Activated T-cell treated with anti-CD3 and anti-CD28 coated beads, Interleukin-2, amount 50 U/mL, for 24 hours (primary cell): Measurements from ENCODE around the gene SH3TC2.

Experiments
- DNase-seq: peaks from one replicate; pipeline ENCODE4 v3.0.0-alpha.2; 2020
- H3K27ac Mint-ChIP-seq: 2 replicates; pipeline ENCODE4 v1.8.0; 2020; ENCODE audit warnings: mild to moderate bottlenecking, mixed read lengths
- H3K27me3 Mint-ChIP-seq: 2 replicates; pipeline ENCODE4 v1.8.0; 2020; ENCODE audit warnings: mixed read lengths
- H3K36me3 Mint-ChIP-seq: 2 replicates; pipeline ENCODE4 v1.8.0; 2020; ENCODE audit warnings: low read depth, mixed read lengths
- H3K4me1 Mint-ChIP-seq: 2 replicates; pipeline ENCODE4 v1.8.0; 2020; ENCODE audit warnings: low read depth, mixed read lengths
- H3K4me3 Mint-ChIP-seq: 2 replicates; pipeline ENCODE4 v1.8.0; 2020; ENCODE audit warnings: mild to moderate bottlenecking, moderate library complexity, mixed read lengths
- H3K9me3 Mint-ChIP-seq: 2 replicates; pipeline ENCODE4 v1.8.0; 2020; ENCODE audit warnings: mixed read lengths

The SH3TC2 gene

DNA sequence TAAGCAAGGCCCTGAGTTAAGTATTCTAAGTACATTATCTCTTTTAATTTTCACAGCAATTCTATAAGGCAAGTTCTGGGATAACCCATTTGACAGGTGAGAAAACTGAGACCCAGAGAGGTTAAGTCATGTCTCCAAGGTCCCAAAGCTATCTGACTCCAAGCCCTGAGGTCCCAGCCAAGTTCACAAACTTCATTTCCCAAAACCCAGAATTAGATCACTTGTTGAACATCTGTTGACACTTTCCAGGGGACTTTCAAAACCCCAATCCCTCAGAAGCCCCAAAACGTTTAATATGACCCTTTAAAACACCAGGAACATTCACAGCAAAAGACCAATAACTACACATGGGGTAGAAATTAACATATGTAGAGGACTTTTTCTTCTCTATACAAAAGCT is 72.0 kb downstream of the SH3TC2 start:
- H3K36me3 Mint-ChIP-seq = no peaks in the 10 kb centered on the region
- DNase-seq = no peak
- H3K4me1 Mint-ChIP-seq = no peaks in the 10 kb centered on the region
- no peak overlapping the region for H3K27ac Mint-ChIP-seq
- H3K9me3 Mint-ChIP-seq = no peaks in the 10 kb centered on the region
- H3K27me3 Mint-ChIP-seq = peaks cover 23% of the 10 kb centered on the region
- H3K4me3 Mint-ChIP-seq = no peak overlapping the region

DNA sequence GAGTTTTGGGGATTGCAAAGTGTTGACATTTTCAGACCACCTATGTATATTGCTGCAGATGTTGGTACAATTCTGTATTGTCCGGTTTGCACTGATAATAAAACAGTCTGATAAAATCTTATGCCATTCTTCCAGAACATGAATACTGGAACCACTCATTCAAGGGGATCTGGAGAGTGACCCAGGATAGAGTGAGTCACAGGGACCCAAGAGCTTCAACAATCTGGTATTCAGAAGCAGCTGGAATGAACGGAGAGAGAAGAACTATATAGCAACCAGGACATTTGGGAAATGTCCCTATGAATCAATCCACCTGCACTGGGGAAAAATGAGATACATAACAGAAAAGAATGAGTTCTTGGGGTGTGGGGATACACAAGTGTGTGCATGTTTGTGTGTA is 73.3 kb downstream of the SH3TC2 start:
- no peaks in the 10 kb centered on the region for H3K36me3 Mint-ChIP-seq
- DNase-seq = no peak
- H3K4me1 Mint-ChIP-seq = no peaks in the 10 kb centered on the region
- no peak overlapping the region for H3K27ac Mint-ChIP-seq
- H3K27me3 Mint-ChIP-seq = peaks cover 21% of the 10 kb centered on the region
- no peaks in the 10 kb centered on the region for H3K9me3 Mint-ChIP-seq
- H3K4me3 Mint-ChIP-seq = no peak overlapping the region

DNA sequence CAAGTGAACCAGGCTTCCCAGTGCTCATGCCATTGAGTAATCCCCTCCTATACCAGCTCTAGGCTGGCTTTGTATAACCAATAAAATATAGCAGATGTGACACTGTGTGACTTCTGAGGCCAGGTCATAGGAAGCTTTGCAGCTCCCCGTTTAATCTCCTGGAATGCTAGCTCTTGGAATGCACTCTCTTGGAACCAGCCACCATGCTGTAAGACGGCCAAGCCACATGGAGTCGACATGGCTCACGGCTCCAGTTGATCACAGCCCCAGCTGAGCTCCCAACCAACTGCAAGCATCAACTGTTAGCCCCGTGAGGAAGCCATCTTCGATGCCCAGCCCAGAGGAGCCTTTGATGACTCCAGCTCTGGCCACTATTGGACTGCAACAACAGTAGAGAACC is 74.5 kb downstream of the SH3TC2 start:
- Mint-ChIP-seq H3K27ac (no peak overlapping the region), H3K36me3 (no peaks in the 10 kb centered on the region), H3K9me3 (no peaks in the 10 kb centered on the region), H3K27me3 (peaks cover 17% of the 10 kb centered on the region), H3K4me3 (no peak overlapping the region), H3K4me1 (no peaks in the 10 kb centered on the region)
- no peak for DNase-seq

DNA sequence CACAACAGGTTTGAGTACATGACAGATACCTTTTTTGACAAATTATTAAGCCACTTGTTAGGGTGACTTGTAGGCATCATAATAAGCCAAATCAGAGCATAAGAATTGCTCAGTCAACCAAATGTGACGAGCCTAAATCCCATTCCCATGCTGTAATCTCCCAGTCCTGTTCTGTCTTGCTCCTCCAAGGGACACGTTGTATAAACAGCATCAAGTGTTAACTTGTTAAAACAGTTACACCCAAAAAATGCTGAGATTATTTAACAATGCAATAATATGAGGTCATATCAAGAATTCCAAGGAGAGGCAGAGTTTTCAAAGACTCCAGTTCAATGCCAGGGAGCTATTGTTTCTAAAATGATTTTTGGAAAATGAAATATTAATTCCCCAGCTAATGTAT is 76.2 kb downstream of the SH3TC2 start:
- DNase-seq = no peak
- H3K4me3 Mint-ChIP-seq = no peak overlapping the region
- no peak overlapping the region for H3K27ac Mint-ChIP-seq
- no peaks in the 10 kb centered on the region for H3K36me3 Mint-ChIP-seq
- H3K9me3 Mint-ChIP-seq = no peaks in the 10 kb centered on the region
- H3K27me3 Mint-ChIP-seq = peaks cover 17% of the 10 kb centered on the region
- H3K4me1 Mint-ChIP-seq = no peaks in the 10 kb centered on the region

DNA sequence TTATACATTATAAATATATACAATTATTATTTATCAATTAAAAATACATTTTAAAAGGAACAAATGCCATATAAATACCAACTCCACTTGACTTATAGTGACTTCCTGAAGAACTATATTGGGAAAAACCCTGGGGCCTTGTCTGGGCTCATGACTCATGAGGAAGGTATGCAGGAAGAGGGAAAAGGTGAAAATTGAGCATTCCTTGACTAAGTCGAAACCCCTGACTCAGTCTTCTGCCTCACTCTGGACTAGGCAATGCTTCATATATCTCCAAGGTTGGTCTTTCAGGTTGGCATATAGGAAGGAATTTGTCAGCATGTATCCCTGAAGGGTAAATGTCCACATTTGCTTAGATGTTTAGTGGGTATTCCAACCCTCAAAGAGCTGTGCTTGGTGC is 78.5 kb downstream of the SH3TC2 start:
- Mint-ChIP-seq H3K9me3 (no peaks in the 10 kb centered on the region), H3K4me1 (no peaks in the 10 kb centered on the region), H3K36me3 (no peaks in the 10 kb centered on the region), H3K4me3 (no peak overlapping the region), H3K27me3 (peaks cover 17% of the 10 kb centered on the region), H3K27ac (no peak overlapping the region)
- DNase-seq = no peak

DNA sequence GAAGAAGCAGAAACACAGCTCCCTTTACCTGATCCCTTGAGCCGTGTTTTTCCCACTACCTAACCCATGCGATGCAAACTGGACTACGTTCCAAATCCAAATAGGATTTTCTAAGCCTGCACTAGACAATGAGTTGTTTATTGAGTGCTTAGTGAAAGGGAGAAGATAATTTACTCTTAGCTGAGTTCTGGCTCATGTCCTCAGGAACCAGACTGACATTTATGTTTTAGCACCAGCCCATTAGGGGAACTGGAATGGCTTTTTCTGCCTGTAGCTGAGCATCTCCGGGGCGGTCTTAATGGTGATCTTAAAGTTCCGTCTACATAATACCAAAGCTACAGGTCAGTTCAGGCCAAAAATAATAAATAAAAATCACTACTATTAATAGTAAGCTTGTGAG is 81.5 kb downstream of the SH3TC2 start:
- Mint-ChIP-seq H3K4me1 (no peaks in the 10 kb centered on the region), H3K4me3 (no peak overlapping the region), H3K36me3 (no peaks in the 10 kb centered on the region), H3K27me3 (peaks cover 14% of the 10 kb centered on the region), H3K9me3 (no peaks in the 10 kb centered on the region), H3K27ac (no peak overlapping the region)
- DNase-seq = no peak

DNA sequence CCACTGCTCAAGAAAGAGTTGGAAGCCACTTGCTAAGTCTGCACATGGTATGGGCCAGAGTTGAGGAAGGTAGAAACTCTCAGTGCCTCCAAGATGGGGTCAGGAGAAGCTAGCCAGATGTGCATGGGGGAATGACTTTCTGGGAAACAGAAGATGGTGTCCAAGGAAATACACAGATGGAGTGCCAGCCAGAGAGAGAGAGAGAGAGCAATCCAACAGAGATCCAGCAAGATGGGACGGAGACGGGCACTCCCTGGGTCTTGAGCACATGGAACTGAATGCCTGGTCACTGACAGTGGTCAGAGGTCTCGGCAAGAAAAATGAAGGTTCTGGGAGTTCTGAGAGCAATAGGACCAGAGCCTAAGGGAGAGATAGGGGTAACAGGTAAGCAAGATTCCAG is 82.1 kb downstream of the SH3TC2 start:
- H3K9me3 Mint-ChIP-seq = no peaks in the 10 kb centered on the region
- H3K27ac Mint-ChIP-seq = no peak overlapping the region
- H3K4me1 Mint-ChIP-seq = no peaks in the 10 kb centered on the region
- H3K4me3 Mint-ChIP-seq = no peak overlapping the region
- H3K36me3 Mint-ChIP-seq = no peaks in the 10 kb centered on the region
- H3K27me3 Mint-ChIP-seq = peaks cover 14% of the 10 kb centered on the region
- DNase-seq = no peak

DNA sequence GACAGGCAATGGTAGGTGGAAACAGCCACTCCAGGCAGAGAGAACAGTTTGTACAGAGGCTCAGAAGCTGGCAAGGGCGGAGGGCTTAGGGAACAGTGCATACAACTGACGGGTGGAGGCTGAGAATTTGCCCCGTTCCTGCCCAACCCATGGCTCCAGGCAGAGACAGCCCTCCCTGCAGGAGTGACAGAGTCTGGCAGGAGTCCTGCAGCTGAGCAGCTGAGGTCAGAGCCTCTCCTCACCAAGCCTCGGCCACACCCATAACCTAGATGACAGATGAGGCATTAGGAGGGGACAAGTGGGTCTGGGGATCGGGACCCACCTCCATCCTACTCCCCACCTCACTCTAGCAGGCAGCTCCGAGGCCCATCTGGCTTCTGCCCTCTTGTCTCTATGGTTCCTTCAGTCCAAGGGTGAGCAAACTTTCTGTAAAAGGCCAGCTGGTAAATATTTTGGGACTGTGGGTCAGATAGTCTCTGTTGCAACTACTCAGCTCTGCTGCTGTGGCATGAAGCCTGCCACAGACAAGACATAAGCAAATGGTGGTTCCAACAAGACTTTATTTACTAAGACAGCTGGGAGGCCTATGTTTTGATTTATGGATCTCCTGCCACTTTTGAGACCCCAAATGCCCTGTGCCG is 83.7 kb downstream of the SH3TC2 start:
- Mint-ChIP-seq H3K27ac (no peak overlapping the region), H3K9me3 (no peaks in the 10 kb centered on the region), H3K4me1 (no peaks in the 10 kb centered on the region)

DNA sequence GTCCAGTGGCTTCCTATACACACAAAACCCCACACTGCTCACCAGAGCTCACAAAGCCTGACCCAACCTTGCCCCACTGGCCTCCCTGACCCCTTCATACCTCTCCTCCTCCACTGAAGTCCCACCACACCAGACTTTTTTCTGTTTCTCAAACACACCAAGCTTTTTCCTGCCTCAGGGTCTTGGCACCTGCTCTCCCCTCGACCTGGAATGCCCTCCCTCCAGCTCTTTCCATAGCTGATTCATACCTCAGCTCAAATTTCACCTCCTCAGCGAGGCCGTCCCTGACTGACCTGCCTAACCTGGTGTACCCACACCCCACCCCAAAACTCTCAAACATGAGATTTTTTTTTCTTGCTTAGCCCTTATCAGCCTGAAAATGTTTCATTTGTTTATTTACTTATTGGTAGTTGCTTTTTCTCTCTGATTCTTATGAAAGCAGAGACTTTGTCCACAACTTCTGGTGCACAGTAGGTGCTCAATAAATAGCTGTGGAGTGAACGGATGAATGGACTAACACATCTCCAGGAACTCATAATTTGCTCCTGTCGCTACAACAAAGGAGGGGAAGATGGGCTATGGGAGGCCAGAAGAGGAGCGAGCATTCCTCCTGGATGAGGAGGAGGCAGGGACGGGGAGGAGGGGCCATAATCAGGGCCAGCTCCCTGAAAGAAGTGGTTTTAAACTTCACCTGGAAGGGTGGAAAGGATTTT is 84.3 kb downstream of the SH3TC2 start:
- H3K9me3 Mint-ChIP-seq = no peaks in the 10 kb centered on the region
- H3K27me3 Mint-ChIP-seq = peaks cover 13% of the 10 kb centered on the region
- no peak overlapping the region for H3K4me3 Mint-ChIP-seq
- no peaks in the 10 kb centered on the region for H3K4me1 Mint-ChIP-seq
- H3K36me3 Mint-ChIP-seq = no peaks in the 10 kb centered on the region
- H3K27ac Mint-ChIP-seq = no peak overlapping the region
- DNase-seq = no peak

More for the DNA sequence above, 83.7 kb downstream of the SH3TC2 start:
- Mint-ChIP-seq H3K4me3 (no peak overlapping the region), H3K27me3 (peaks cover 10% of the 10 kb centered on the region), H3K36me3 (no peaks in the 10 kb centered on the region)
- no peak for DNase-seq

DNA sequence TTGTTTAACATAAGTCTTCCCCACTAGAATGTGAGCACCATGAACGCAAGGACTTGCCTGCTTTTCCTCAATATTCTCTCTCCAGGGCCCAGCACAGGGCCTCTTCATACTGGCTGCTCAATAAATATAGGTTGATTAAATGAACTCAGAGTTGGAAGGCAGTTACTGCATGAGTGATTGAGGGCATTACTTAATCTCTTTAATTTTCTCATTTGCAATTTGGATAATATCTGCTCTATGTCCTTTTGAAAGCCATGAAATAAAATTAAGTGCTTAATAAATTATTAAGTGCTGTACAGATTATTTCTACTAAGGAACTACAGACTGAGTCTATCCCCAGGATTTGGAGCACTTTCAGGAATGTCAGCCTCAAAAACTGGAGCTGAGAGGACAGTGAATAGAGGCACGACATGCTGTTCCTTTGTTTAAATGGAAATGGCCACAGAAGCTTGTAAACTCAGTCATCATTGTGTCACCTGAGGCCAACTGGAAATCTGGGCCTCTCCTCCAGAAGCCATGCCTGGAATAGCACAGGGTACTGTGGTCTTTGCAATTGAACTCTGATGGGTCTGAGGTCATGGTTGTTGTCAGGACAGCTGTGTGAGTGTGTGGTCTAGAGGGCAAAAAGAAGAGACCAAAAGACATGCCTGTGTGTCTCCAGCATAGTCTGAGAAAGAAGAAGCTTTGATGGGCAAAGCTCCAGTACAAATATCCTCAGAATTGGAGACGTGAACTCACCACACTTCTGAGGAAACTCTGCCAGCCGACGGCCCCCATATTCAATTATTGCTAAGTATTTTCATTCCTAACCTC is 86.1 kb downstream of the SH3TC2 start:
- H3K27me3 Mint-ChIP-seq = peaks cover 13% of the 10 kb centered on the region

DNA sequence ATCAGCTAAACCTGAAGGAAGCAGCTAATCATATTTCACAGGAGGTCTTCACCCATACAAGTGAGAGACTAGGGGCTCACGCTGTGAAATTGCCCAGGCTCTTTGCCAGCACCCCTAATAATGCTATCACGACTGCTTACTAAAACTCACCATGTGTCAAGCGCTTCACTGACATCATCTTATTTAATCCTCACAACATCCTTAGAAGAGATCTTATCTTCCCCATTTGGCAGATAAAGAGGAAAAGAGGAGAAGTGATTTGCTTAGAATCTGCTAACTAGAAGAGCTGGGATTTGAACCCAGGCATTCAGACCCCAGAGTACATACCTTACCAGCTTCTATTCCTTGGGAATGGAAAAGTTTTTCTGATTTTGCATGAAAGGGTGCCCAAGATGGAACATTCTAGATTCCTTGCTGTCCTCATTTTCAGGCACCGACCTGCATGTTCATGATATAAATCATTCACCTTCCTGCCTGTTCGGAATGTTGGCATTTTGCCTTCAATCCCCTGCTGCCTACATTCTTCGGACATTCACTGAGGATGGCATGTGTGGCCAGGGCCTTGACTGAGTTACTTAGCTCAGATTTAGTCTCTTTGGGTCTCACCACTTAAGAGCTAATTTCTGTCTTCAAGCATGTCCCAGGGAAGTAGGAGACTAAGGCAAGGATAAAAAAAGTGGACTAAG is 88.1 kb downstream of the SH3TC2 start:
- no peak for DNase-seq
- H3K27me3 Mint-ChIP-seq = peaks cover 11% of the 10 kb centered on the region
- no peaks in the 10 kb centered on the region for H3K36me3 Mint-ChIP-seq
- no peak overlapping the region for H3K4me3 Mint-ChIP-seq
- no peaks in the 10 kb centered on the region for H3K4me1 Mint-ChIP-seq
- H3K27ac Mint-ChIP-seq = no peak overlapping the region
- no peaks in the 10 kb centered on the region for H3K9me3 Mint-ChIP-seq

More for the DNA sequence above, 86.1 kb downstream of the SH3TC2 start:
- no peaks in the 10 kb centered on the region for H3K9me3 Mint-ChIP-seq
- H3K27ac Mint-ChIP-seq = no peak overlapping the region
- H3K4me1 Mint-ChIP-seq = no peaks in the 10 kb centered on the region
- no peaks in the 10 kb centered on the region for H3K36me3 Mint-ChIP-seq
- DNase-seq = no peak
- no peak overlapping the region for H3K4me3 Mint-ChIP-seq

DNA sequence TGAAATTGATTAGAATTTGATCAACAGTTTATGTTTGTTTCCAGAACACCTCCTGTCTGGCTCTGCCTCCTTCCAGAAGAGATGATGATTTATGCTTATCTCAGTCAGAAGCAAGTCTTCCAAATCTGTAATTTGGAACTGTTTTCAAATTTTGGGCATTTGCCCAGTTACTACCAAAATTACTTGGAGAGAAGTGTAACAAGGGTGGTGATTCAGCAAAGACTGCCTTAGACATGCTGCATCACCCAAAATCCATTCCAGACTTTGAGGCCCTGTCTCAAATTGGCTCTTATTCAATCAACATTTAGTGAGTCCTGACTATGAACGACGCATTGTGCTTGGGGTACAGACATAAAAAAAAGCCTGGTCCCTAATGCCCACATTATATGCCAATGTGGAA is 89.4 kb downstream of the SH3TC2 start:
- no peaks in the 10 kb centered on the region for H3K36me3 Mint-ChIP-seq
- DNase-seq = no peak
- H3K4me3 Mint-ChIP-seq = no peak overlapping the region
- peaks cover 7% of the 10 kb centered on the region for H3K27me3 Mint-ChIP-seq
- H3K9me3 Mint-ChIP-seq = no peaks in the 10 kb centered on the region
- no peaks in the 10 kb centered on the region for H3K4me1 Mint-ChIP-seq
- H3K27ac Mint-ChIP-seq = no peak overlapping the region

DNA sequence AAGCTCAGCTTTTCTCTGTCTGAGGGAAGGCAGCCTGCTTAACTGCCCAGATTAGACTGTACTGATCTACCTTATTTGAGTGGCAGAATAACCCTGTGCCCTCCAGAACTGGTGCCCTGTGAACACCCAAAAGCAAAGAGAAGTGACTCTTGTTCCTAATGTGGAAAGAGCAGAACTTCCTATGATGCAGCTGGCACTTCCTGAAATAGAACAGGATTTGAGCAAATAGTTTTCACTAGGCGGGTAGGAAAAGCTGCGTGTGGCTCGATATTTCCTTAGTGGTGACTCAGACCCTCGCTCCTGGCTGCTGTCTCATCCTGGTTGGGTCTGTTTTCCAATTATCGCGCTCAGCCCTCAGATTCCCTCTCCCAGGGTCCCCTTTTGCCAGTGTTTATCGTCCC is 89.9 kb downstream of the SH3TC2 start:
- Mint-ChIP-seq H3K27ac (no peak overlapping the region), H3K9me3 (no peaks in the 10 kb centered on the region), H3K4me3 (no peak overlapping the region), H3K4me1 (no peaks in the 10 kb centered on the region), H3K27me3 (peaks cover 4% of the 10 kb centered on the region), H3K36me3 (no peaks in the 10 kb centered on the region)
- no peak for DNase-seq

DNA sequence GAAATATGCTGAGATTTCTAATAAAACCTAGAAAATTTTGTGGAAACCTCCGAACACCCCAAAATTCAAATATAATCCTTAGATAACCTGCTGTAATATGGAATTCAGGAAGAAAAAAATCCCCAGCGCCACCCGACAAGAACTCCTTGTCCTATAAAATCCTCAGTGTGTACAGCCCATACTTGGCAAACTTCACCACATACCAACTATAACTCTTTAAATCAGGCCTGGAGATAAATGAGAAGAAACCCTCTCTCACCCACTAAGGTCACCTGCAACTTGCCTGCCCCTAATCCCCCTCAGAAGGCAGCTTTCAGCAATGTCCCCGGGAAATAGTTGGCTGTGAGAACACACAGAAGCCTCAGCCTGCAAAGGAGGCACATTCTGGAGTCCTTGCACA is 90.5 kb downstream of the SH3TC2 start:
- H3K9me3 Mint-ChIP-seq = no peaks in the 10 kb centered on the region
- no peak overlapping the region for H3K4me3 Mint-ChIP-seq
- DNase-seq = no peak
- peaks cover 4% of the 10 kb centered on the region for H3K27me3 Mint-ChIP-seq
- no peak overlapping the region for H3K27ac Mint-ChIP-seq
- H3K36me3 Mint-ChIP-seq = no peaks in the 10 kb centered on the region
- no peaks in the 10 kb centered on the region for H3K4me1 Mint-ChIP-seq
